ENCODE results near the gene POU2AF2. TPM values are rescaled to one million over a fixed set of nuclear protein-coding genes. Genes with fewer than 3 reads are reported as not detected.
"Not testable (repeated sequence)": the region's sequence is repeated elsewhere in the genome, so short reads cannot be mapped to it uniquely, and the experiment has no call there.

Gene POU2AF2
- total RNA-seq, 6 experiments from 2014 or later, result not detected

DNA sequence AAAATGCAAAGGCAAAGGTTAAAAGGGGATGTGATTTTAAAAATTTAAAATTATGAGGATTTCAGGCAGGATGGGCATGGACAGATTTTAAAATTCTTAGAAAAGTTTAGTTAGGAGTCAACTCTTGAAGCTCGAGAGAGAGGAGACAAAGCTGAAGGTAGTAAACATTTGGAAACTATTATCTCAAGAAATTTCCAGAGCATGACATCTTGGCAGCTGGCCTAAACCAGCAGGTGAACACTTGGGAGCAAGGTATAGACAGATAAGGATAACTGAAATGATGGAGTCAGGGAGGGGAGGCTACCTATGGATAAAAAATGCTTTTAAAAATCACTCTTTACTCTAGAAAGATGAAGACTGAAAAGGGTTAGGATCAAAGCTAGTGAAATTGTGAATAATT is 66.6 kb downstream of the POU2AF2 start:
- Mint-ChIP-seq H3K27me3 (ENCODE audit: insufficient read depth) (peaks cover 32% of the 10 kb centered on the region), H3K4me3 (no peak overlapping the region), H3K9me3 (no peaks in the 10 kb centered on the region), H3K27ac (no peak overlapping the region), H3K4me1 (ENCODE audit: low read depth) (no peaks in the 10 kb centered on the region), H3K36me3 (ENCODE audit: low read depth) (no peaks in the 10 kb centered on the region)
- TF ChIP-seq, protein P1, sequence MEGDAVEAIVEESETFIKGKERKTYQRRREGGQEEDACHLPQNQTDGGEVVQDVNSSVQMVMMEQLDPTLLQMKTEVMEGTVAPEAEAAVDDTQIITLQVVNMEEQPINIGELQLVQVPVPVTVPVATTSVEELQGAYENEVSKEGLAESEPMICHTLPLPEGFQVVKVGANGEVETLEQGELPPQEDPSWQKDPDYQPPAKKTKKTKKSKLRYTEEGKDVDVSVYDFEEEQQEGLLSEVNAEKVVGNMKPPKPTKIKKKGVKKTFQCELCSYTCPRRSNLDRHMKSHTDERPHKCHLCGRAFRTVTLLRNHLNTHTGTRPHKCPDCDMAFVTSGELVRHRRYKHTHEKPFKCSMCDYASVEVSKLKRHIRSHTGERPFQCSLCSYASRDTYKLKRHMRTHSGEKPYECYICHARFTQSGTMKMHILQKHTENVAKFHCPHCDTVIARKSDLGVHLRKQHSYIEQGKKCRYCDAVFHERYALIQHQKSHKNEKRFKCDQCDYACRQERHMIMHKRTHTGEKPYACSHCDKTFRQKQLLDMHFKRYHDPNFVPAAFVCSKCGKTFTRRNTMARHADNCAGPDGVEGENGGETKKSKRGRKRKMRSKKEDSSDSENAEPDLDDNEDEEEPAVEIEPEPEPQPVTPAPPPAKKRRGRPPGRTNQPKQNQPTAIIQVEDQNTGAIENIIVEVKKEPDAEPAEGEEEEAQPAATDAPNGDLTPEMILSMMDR (IDR thresholded peaks at IDR 0.05), result no peak
- no peak for DNase-seq

DNA sequence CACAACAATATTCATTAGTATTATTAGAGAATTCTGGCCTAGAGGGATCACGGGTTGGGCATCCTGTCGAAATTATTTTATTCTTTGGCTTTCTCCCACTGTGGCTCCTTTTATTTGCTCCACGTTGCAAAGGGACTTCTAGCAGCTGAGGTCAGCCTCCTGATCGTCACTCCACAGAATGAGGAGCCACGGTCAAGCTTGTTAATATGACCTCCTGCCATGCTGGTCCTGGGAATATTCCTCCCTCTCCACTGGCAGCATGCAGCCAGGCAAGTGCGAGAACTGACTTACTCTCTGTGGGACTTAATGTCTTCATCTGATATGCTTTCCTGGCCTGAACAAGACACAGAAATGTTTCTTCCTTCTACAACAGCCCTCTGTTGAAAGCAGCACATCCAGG is 73.8 kb downstream of the POU2AF2 start:
- TF ChIP-seq, protein P1 (IDR thresholded peaks at IDR 0.05), result no peak
- H3K27me3 Mint-ChIP-seq (ENCODE audit: insufficient read depth), result peaks cover 34% of the 10 kb centered on the region
- H3K4me3 Mint-ChIP-seq, result no peak overlapping the region
- no peaks in the 10 kb centered on the region for H3K36me3 Mint-ChIP-seq (ENCODE audit: low read depth)
- no peaks in the 10 kb centered on the region for H3K9me3 Mint-ChIP-seq
- DNase-seq, result no peak
- H3K4me1 Mint-ChIP-seq (ENCODE audit: low read depth), result peaks cover 4% of the 10 kb centered on the region
- H3K27ac Mint-ChIP-seq, result no peak overlapping the region

DNA sequence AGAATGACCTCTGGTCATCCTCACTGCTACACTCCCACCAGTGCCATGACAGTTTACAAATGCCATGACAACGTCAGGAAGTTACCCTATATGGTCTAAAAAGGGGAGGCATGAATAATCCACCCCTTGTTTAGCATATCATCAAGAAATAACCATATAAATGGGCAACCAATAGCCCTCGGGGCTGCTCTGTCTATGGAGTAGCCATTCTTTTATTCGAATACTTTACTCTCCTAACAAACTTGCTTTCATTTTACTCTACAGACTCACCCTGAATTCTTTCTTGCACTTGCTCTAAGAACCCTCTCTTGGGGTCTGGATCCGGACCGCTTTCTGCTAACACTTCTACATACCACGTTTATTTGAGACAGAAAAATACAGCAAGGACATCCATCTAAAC is 74.7 kb downstream of the POU2AF2 start:
- DNase-seq; H3K36me3 Mint-ChIP-seq (ENCODE audit: low read depth); H3K27ac Mint-ChIP-seq; H3K4me3 Mint-ChIP-seq; H3K9me3 Mint-ChIP-seq: not testable (repeated sequence)
- peaks cover 34% of the 10 kb centered on the region for H3K27me3 Mint-ChIP-seq (ENCODE audit: insufficient read depth)
- peaks cover 13% of the 10 kb centered on the region for H3K4me1 Mint-ChIP-seq (ENCODE audit: low read depth)

DNA sequence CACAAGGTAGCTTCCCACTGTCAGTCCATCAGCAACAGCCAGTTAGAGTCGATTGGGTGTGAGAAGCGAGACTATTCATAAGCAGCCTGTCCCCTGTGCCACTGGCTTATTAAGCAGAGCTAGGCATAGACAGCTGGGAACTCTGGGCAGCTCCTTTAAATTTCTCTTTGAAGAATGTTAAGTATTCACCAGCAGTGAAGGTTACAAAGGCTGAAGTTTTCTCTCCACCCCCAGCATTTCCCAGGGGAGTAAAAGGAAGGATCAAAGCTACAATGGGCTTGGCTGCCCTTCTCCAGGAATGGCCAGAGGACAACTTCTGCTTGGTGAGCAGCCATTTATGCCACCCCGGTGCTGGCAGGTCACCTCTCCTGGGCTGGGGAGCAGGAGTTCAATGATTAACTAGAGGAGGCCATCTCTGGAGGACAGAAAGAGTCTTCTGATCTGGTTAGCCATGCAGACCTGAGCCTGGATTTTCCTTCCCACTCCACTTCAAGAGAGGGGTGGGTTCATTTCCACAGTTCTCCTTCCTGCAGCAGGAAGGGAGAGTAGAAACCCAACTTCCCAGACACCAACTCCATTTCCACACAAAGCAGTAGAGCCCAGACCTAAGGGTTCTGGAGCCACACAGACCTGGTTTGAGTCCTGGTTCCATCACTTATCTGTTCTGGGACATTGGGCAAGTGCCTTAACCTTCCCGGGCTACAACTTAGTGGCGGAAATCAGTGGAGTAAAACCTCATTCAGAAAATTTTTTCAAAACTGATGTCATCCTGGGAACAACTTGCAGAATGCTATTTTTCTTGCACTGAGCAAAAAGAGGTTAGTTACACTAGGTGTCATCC is 75.4 kb downstream of the POU2AF2 start:
- H3K27me3 Mint-ChIP-seq (ENCODE audit: insufficient read depth), result peaks cover 31% of the 10 kb centered on the region
- H3K36me3 Mint-ChIP-seq (ENCODE audit: low read depth), result no peaks in the 10 kb centered on the region

DNA sequence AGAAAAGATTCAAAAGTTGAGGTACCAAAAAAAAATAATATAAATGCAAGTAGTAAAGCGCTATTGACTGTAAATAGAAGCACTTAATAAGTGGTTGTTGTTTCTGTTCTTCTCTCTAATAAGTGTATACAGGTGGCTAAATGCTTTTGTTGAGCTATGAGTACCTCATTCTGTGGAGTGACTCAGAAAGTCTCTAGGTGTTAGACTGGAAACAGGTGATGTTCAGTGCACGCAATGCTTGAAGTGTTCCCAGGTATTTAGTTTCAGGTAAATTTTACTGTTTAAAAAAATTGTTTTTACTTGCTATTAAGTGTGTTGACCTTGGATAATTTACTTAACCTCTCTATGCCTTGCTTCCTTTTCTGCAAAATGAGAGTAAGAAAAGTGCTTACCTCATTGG is 77.0 kb downstream of the POU2AF2 start:
- no peaks in the 10 kb centered on the region for H3K36me3 Mint-ChIP-seq (ENCODE audit: low read depth)
- TF ChIP-seq, protein P1 (IDR thresholded peaks at IDR 0.05), result no peak
- peaks cover 28% of the 10 kb centered on the region for H3K27me3 Mint-ChIP-seq (ENCODE audit: insufficient read depth)

More for the DNA sequence above, 75.4 kb downstream of the POU2AF2 start:
- Mint-ChIP-seq H3K27ac (no peak overlapping the region), H3K4me3 (no peak overlapping the region), H3K4me1 (ENCODE audit: low read depth) (peaks cover 13% of the 10 kb centered on the region), H3K9me3 (no peaks in the 10 kb centered on the region)
- no peak for DNase-seq
- TF ChIP-seq, protein P1 (IDR thresholded peaks at IDR 0.05), result no peak

DNA sequence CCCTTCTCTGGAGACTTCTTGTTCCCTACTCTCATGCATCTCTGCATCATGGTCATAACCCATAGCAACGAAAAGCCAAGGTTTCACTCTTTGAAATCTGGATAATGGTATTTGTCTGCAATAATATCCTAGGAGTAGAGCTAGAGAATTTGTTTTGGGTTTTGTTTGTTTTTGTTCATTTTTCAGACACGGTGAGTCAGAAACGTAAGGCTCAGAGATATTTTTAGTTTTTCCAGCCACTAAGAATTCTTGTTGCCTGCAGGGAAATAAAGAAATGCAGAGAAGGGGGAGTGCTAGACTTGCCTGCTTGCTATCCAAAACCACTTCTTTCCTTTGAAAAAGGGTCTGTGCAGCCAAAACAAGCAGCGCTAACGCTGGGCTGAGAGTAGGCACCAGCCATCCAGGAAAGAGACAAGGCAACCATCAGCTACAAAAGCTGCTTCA is 78.8 kb downstream of the POU2AF2 start:
- Mint-ChIP-seq H3K4me1 (ENCODE audit: low read depth) (peaks cover 19% of the 10 kb centered on the region), H3K27me3 (ENCODE audit: insufficient read depth) (peaks cover 21% of the 10 kb centered on the region), H3K27ac (no peak overlapping the region), H3K36me3 (ENCODE audit: low read depth) (no peaks in the 10 kb centered on the region), H3K9me3 (no peaks in the 10 kb centered on the region), H3K4me3 (peak overlapping the region; percentile 33)
- DNase-seq, result peak; percentile 40
- TF ChIP-seq, protein P1 (IDR thresholded peaks at IDR 0.05), result no peak

More for the DNA sequence above, 77.0 kb downstream of the POU2AF2 start:
- H3K4me3 Mint-ChIP-seq, result no peak overlapping the region
- no peak for DNase-seq
- H3K4me1 Mint-ChIP-seq (ENCODE audit: low read depth), result peaks cover 13% of the 10 kb centered on the region
- no peak overlapping the region for H3K27ac Mint-ChIP-seq
- no peaks in the 10 kb centered on the region for H3K9me3 Mint-ChIP-seq
